Measurements from ENCODE around the gene ASB18. TPM values are rescaled to one million over a fixed set of nuclear protein-coding genes. Genes with fewer than 3 reads are reported as not detected.

ASB18 gene
- total RNA-seq, 1 donor from 2014 or later, result 2.2 TPM

GRCh38 chr2:236164201-236164924, 99.8 kb downstream of the ASB18 start:
- no peak for DNase-seq (ENCODE audit: low spot score)

- DNase-seq (ENCODE audit: low spot score), result no peak
Measured at GRCh38 chr2:236163471-236164200, 100.6 kb downstream of the ASB18 start.

GRCh38 chr2:236162882-236163470, 101.2 kb downstream of the ASB18 start:
- DNase-seq (ENCODE audit: low spot score), result no peak

GRCh38 chr2:236162031-236162845, 102.0 kb downstream of the ASB18 start:
- no peak for DNase-seq (ENCODE audit: low spot score)

- no peak for DNase-seq (ENCODE audit: low spot score)
Measured at GRCh38 chr2:236161531-236161930, 102.7 kb downstream of the ASB18 start.

- no peak for DNase-seq (ENCODE audit: low spot score)
Measured at GRCh38 chr2:236161082-236161462, 103.1 kb downstream of the ASB18 start.

GRCh38 chr2:236160366-236161081, 103.7 kb downstream of the ASB18 start:
- DNase-seq (ENCODE audit: low spot score), result no peak

- no peak for DNase-seq (ENCODE audit: low spot score)
Measured at GRCh38 chr2:236159778-236160170, 104.4 kb downstream of the ASB18 start.

- DNase-seq (ENCODE audit: low spot score), result no peak
Measured at GRCh38 chr2:236158969-236159777, 105.0 kb downstream of the ASB18 start.

GRCh38 chr2:236157815-236158498, 106.2 kb downstream of the ASB18 start:
- DNase-seq (ENCODE audit: low spot score), result no peak

GRCh38 chr2:236157366-236157765, 106.8 kb downstream of the ASB18 start:
- no peak for DNase-seq (ENCODE audit: low spot score)

GRCh38 chr2:236156860-236157194, 107.4 kb downstream of the ASB18 start:
- no peak for DNase-seq (ENCODE audit: low spot score)

GRCh38 chr2:236156095-236156859, 107.9 kb downstream of the ASB18 start:
- DNase-seq (ENCODE audit: low spot score), result no peak

GRCh38 chr2:236155406-236155805, 108.8 kb downstream of the ASB18 start:
- DNase-seq (ENCODE audit: low spot score), result no peak

GRCh38 chr2:236146436-236146835, 117.8 kb downstream of the ASB18 start:
- no peak for DNase-seq (ENCODE audit: low spot score)

GRCh38 chr2:236143811-236144210, 120.4 kb downstream of the ASB18 start:
- no peak for DNase-seq (ENCODE audit: low spot score)
